HEK293 (cell line): ENCODE measurements around the gene FAM98C.

Experiments
- CTCF ChIA-PET: fragments of 350-600 bp; formaldehyde crosslinking; extraction: SDS; loops from one replicate; lab custom pipeline; 2021; ENCODE audit warnings: antibody characterized with exemption; lab: Yijun Ruan, JAX
- POLR2A ChIA-PET: fragments of 300-600 bp; formaldehyde crosslinking; extraction: SDS; loops from one replicate; lab custom pipeline; 2020; ENCODE audit warnings: antibody characterized with exemption, inconsistent platforms; lab: Yijun Ruan, JAX
- H3K27ac ChIP-seq: fragments of 200-500 bp; sonication (Bioruptor generic); 2 replicates; pipeline ENCODE4 v1.5.1; 2014; ENCODE audit warnings: low read depth, low read length, control low read depth, inconsistent platforms; ENCODE audit errors: extremely low read depth
- H3K36me3 ChIP-seq, 2 experiments: fragments of 200-500 bp in 1 of 2; sonication (Bioruptor generic) in 1 of 2; 1 replicate in 1 of 2; 2 replicates in 1 of 2; pipeline ENCODE4 v1.5.1; 2014 to 2017; ENCODE audit warnings: inconsistent platforms in 2 of 2, low read length in 2 of 2; ENCODE audit not compliant: control insufficient read depth in 2 of 2, insufficient read depth in 1 of 2
- H3K4me1 ChIP-seq: fragments of 200-500 bp; sonication (Bioruptor generic); 2 replicates; pipeline ENCODE4 v1.5.1; 2014; ENCODE audit warnings: mild to moderate bottlenecking, low read length, inconsistent platforms; ENCODE audit not compliant: control insufficient read depth, insufficient read depth
- H3K4me3 ChIP-seq: 2 replicates; pipeline ENCODE4 v1.5.1; 2011; ENCODE audit warnings: low read depth, mild to moderate bottlenecking, control low read depth, low read length, moderate library complexity
- H3K9me3 ChIP-seq: fragments of 200-500 bp; sonication (Bioruptor generic); 2 replicates; pipeline ENCODE4 v1.5.1; 2014; ENCODE audit warnings: low read depth, low read length, inconsistent platforms; ENCODE audit not compliant: control insufficient read depth, insufficient read depth
- BCL11A ChIP-seq: fragments of 450-650 bp; formaldehyde crosslinking; IDR thresholded peaks from 2 replicates; pipeline ENCODE4 v1.5.1; 2016; ENCODE audit warnings: low read depth, missing biosample characterization, missing genetic modification characterization
- BCL11B ChIP-seq: fragments of 450-650 bp; formaldehyde crosslinking; IDR thresholded peaks from 2 replicates; pipeline ENCODE4 v1.5.1; 2016; ENCODE audit warnings: low read depth, missing biosample characterization, missing genetic modification characterization
- EGR2 ChIP-seq: fragments of 450-650 bp; formaldehyde crosslinking; IDR thresholded peaks from 2 replicates; pipeline ENCODE4 v1.5.1; 2016; ENCODE audit warnings: low read depth, missing biosample characterization, missing genetic modification characterization
- HOXD13 ChIP-seq: sonication (generic); formaldehyde crosslinking; IDR thresholded peaks from 2 replicates; pipeline ENCODE4 v1.8.0; 2022; ENCODE audit warnings: missing genetic modification reagents, borderline replicate concordance
- KLF1 ChIP-seq: fragments of 450-650 bp; formaldehyde crosslinking; IDR thresholded peaks from 2 replicates; pipeline ENCODE4 v1.5.1; 2016; ENCODE audit warnings: missing biosample characterization, missing genetic modification characterization
- KLF8 ChIP-seq: fragments of 450-650 bp; formaldehyde crosslinking; IDR thresholded peaks from 2 replicates; pipeline ENCODE4 v1.5.1; 2016; ENCODE audit warnings: missing biosample characterization, missing genetic modification characterization
- KLF9 ChIP-seq: fragments of 450-650 bp; formaldehyde crosslinking; IDR thresholded peaks from 2 replicates; pipeline ENCODE4 v1.5.1; 2016; ENCODE audit warnings: missing biosample characterization, missing genetic modification characterization, low read depth
- SP2 ChIP-seq: fragments of 450-650 bp; formaldehyde crosslinking; IDR thresholded peaks from 2 replicates; pipeline ENCODE4 v1.5.1; 2016; ENCODE audit warnings: missing biosample characterization, missing genetic modification characterization
- SP3 ChIP-seq: fragments of 450-650 bp; formaldehyde crosslinking; IDR thresholded peaks from 2 replicates; pipeline ENCODE4 v1.5.1; 2016; ENCODE audit warnings: missing biosample characterization, missing genetic modification characterization
- ZBTB44 ChIP-seq: fragments of 450-650 bp; IDR thresholded peaks from 2 replicates; pipeline ENCODE4 v1.5.1; 2018; ENCODE audit warnings: missing biosample characterization, mild to moderate bottlenecking, missing genetic modification characterization
- ZBTB48 ChIP-seq: fragments of 450-650 bp; formaldehyde crosslinking; IDR thresholded peaks from 2 replicates; pipeline ENCODE4 v1.5.1; 2016; ENCODE audit warnings: missing biosample characterization, missing genetic modification characterization
- ZFHX2 ChIP-seq: fragments of 450-650 bp; formaldehyde crosslinking; conservative IDR thresholded peaks from 2 replicates; pipeline ENCODE4 v1.5.1; 2016; ENCODE audit warnings: missing biosample characterization, missing genetic modification characterization
- ZFP69B ChIP-seq: fragments of 450-650 bp; formaldehyde crosslinking; IDR thresholded peaks from 2 replicates; pipeline ENCODE4 v1.5.1; 2016; ENCODE audit warnings: missing biosample characterization, missing genetic modification characterization
- ZNF174 ChIP-seq: fragments of 450-650 bp; formaldehyde crosslinking; IDR thresholded peaks from 2 replicates; pipeline ENCODE4 v1.5.0; 2017; ENCODE audit warnings: missing biosample characterization, mild to moderate bottlenecking, missing genetic modification characterization
- ZNF266 ChIP-seq: fragments of 450-650 bp; formaldehyde crosslinking; IDR thresholded peaks from 2 replicates; pipeline ENCODE4 v1.5.1; 2016; ENCODE audit warnings: missing biosample characterization, missing genetic modification characterization, low read depth
- ZNF350 ChIP-seq: fragments of 450-650 bp; formaldehyde crosslinking; IDR thresholded peaks from 2 replicates; pipeline ENCODE4 v1.5.0; 2017; ENCODE audit warnings: missing biosample characterization, mild to moderate bottlenecking, missing genetic modification characterization
- ZNF488 ChIP-seq: fragments of 450-650 bp; formaldehyde crosslinking; IDR thresholded peaks from 2 replicates; pipeline ENCODE4 v1.5.1; 2016; ENCODE audit warnings: missing biosample characterization, missing genetic modification characterization
- ZNF623 ChIP-seq: fragments of 450-650 bp; formaldehyde crosslinking; IDR thresholded peaks from 2 replicates; pipeline ENCODE4 v1.5.1; 2016; ENCODE audit warnings: missing biosample characterization, missing genetic modification characterization
- ZNF692 ChIP-seq: fragments of 450-650 bp; formaldehyde crosslinking; IDR thresholded peaks from 2 replicates; pipeline ENCODE4 v1.5.1; 2016; ENCODE audit warnings: missing biosample characterization, missing genetic modification characterization
- ZNF791 ChIP-seq: fragments of 450-650 bp; formaldehyde crosslinking; IDR thresholded peaks from 2 replicates; pipeline ENCODE4 v1.5.1; 2016; ENCODE audit warnings: missing biosample characterization, missing genetic modification characterization

FAM98C gene

GRCh38 chr19:38451629-38452028, 48.7 kb downstream of the FAM98C start (continued):
- no peak; the same call in 1 of the 2 replicates for TF ChIP-seq ZNF266 (tag by site-specific recombination)

- no peaks in the 10 kb centered on the region for H3K36me3 ChIP-seq
- ChIA-PET POLR2A (no interaction called here), CTCF (interaction anchor here (0.6 to 0.8 kb wide), 4 partner anchors 17 to 550 kb away, joined by 3 read pairs; no protein-coding TSS in a partner anchor)
Observed at GRCh38 chr19:38452430-38453366, 49.8 kb downstream of the FAM98C start.

GRCh38 chr19:38453596-38453995, 50.7 kb downstream of the FAM98C start:
- Histone ChIP-seq H3K9me3 (no peaks in the 10 kb centered on the region), H3K27ac (no peak overlapping the region), H3K36me3 (no peaks in the 10 kb centered on the region), H3K4me3 (no peak overlapping the region), H3K4me1 (no peaks in the 10 kb centered on the region)
- ChIA-PET CTCF (interaction anchor here (0.6 to 1.0 kb wide), 2 partner anchors 476 to 550 kb away, joined by 3 to 5 read pairs; partner anchors contain the start of genes MRPS12 and SARS2), POLR2A (no interaction called here)
- TF ChIP-seq ZNF692 (no peak), ZBTB48 (peak; percentile 5; the same call in 1 of the 2 replicates), ZNF488 (tag by site-specific recombination) (no peak), EGR2 (tag by site-specific recombination) (peak; percentile 95), ZFHX2 (tag by site-specific recombination) (peak; percentile 91), ZNF623 (tag by site-specific recombination) (peak; percentile 58), ZNF174 (tag by site-specific recombination) (no peak)

More at GRCh38 chr19:38452430-38453366, 49.8 kb downstream of the FAM98C start:
- H3K4me3 ChIP-seq = no peak overlapping the region
- 0 out of 2 replicates have a peak, but pooled peaks have one; percentile 18 for TF ChIP-seq ZFP69B (tag by site-specific recombination)
- TF ChIP-seq HOXD13 (CRISPR knock-in tag) = no peak
- peak; percentile 58; the same call in 1 of the 2 replicates for TF ChIP-seq BCL11B (tag by site-specific recombination)
- peak; percentile 41; the same call in 1 of the 2 replicates for TF ChIP-seq KLF8
- TF ChIP-seq ZNF350 = peak; percentile 85
- TF ChIP-seq BCL11A (tag by site-specific recombination) = 0 out of 2 replicates have a peak, but pooled peaks have one; percentile 48
- no peak for TF ChIP-seq ZNF791 (tag by site-specific recombination)
- peak; percentile 47 for TF ChIP-seq KLF9 (tag by site-specific recombination)
- peak; percentile 52 for TF ChIP-seq SP2 (tag by site-specific recombination)
- no peak for TF ChIP-seq ZBTB44 (tag by site-specific recombination)
- TF ChIP-seq SP3 (tag by site-specific recombination) = peak; percentile 35; the same call in 1 of the 2 replicates
- 0 out of 2 replicates have a peak, but pooled peaks have one; percentile 29 for TF ChIP-seq KLF1
- no peaks in the 10 kb centered on the region for H3K4me1 ChIP-seq
- H3K27ac ChIP-seq = no peak overlapping the region
- no peaks in the 10 kb centered on the region for H3K9me3 ChIP-seq
